GM21360 (cell line): ENCODE data around the gene CUX1.

ENCODE experiments used
- ATAC-seq: cut with Tn5 transposase; IDR thresholded peaks from one replicate; pipeline ENCODE4 v1.9.1; 2021; ENCODE audit warnings: mild to moderate bottlenecking, moderate library complexity; ENCODE audit not compliant: unreplicated experiment

The CUX1 gene

GRCh38 chr7:102089175-102090098 is 272.0 kb downstream of the CUX1 start:
- no peak for ATAC-seq

GRCh38 chr7:102093599-102094315 is 276.3 kb downstream of the CUX1 start:
- no peak for ATAC-seq

GRCh38 chr7:102094316-102094650 is 276.9 kb downstream of the CUX1 start:
- ATAC-seq, result no peak

GRCh38 chr7:102095321-102096011 is 278.0 kb downstream of the CUX1 start:
- no peak for ATAC-seq

- ATAC-seq, result no peak
These were observed 278.5 kb downstream of the CUX1 start for GRCh38 chr7:102096012-102096332.

- ATAC-seq, result no peak
These were observed 279.4 kb downstream of the CUX1 start for GRCh38 chr7:102096706-102097427.

GRCh38 chr7:102097601-102098161 is 280.3 kb downstream of the CUX1 start:
- no peak for ATAC-seq

GRCh38 chr7:102098986-102099385 is 281.6 kb downstream of the CUX1 start:
- ATAC-seq, result no peak

- no peak for ATAC-seq
These were observed 282.0 kb downstream of the CUX1 start for GRCh38 chr7:102099474-102099873.

GRCh38 chr7:102101111-102101551 is 283.7 kb downstream of the CUX1 start:
- no peak for ATAC-seq

GRCh38 chr7:102101926-102102325 is 284.5 kb downstream of the CUX1 start:
- ATAC-seq, result no peak

- no peak for ATAC-seq
These were observed 285.6 kb downstream of the CUX1 start for GRCh38 chr7:102103027-102103372.

- no peak for ATAC-seq
These were observed 286.8 kb downstream of the CUX1 start for GRCh38 chr7:102104245-102104644.

- no peak for ATAC-seq
These were observed 289.2 kb downstream of the CUX1 start for GRCh38 chr7:102106625-102107024.

- ATAC-seq, result no peak
These were observed 290.2 kb downstream of the CUX1 start for GRCh38 chr7:102107474-102108104.

- ATAC-seq, result no peak
These were observed 293.9 kb downstream of the CUX1 start for GRCh38 chr7:102111061-102112041.

GRCh38 chr7:102115181-102115580 is 297.8 kb downstream of the CUX1 start:
- no peak for ATAC-seq

GRCh38 chr7:102115931-102116330 is 298.5 kb downstream of the CUX1 start:
- ATAC-seq, result no peak

GRCh38 chr7:102117743-102118142 is 300.3 kb downstream of the CUX1 start:
- ATAC-seq, result no peak
